ENCODE results near the gene SMYD3. TPM values are rescaled to one million over a fixed set of nuclear protein-coding genes. Genes with fewer than 3 reads are reported as not detected.

SMYD3 gene
- total RNA-seq, 1 donor from 2014 or later = 24.2 TPM

- H3K36me3 Mint-ChIP-seq (ENCODE audit: low read depth) = no peaks in the 10 kb centered on the region
- H3K27me3 Mint-ChIP-seq (ENCODE audit: low read depth) = no peaks in the 10 kb centered on the region
- H3K9me3 Mint-ChIP-seq = peaks cover 4% of the 10 kb centered on the region
- TF ChIP-seq CTCF (conservative IDR thresholded peaks at IDR 0.05) = no peak
- no peak overlapping the region for H3K4me3 Mint-ChIP-seq
- H3K4me1 Mint-ChIP-seq = no peaks in the 10 kb centered on the region
- no peak for DNase-seq (ENCODE audit: low read depth, low spot score)
- H3K27ac Mint-ChIP-seq (ENCODE audit: unreplicated experiment) = no peak overlapping the region
These were observed 448.6 kb downstream of the SMYD3 start for GRCh38 chr1:246058466-246058865.

GRCh38 chr1:246052603-246053002 lies 454.5 kb downstream of the SMYD3 start:
- DNase-seq (ENCODE audit: low read depth, low spot score) = no peak
- Mint-ChIP-seq H3K4me1 (no peaks in the 10 kb centered on the region), H3K36me3 (ENCODE audit: low read depth) (peaks cover 3% of the 10 kb centered on the region), H3K27ac (ENCODE audit: unreplicated experiment) (no peak overlapping the region), H3K27me3 (ENCODE audit: low read depth) (no peaks in the 10 kb centered on the region), H3K4me3 (no peak overlapping the region), H3K9me3 (peaks cover 4% of the 10 kb centered on the region)
- no peak for TF ChIP-seq CTCF (conservative IDR thresholded peaks at IDR 0.05)

GRCh38 chr1:246051909-246052518 lies 455.1 kb downstream of the SMYD3 start:
- no peak for DNase-seq (ENCODE audit: low read depth, low spot score)
- Mint-ChIP-seq H3K36me3 (ENCODE audit: low read depth) (peaks cover 3% of the 10 kb centered on the region), H3K4me1 (no peaks in the 10 kb centered on the region), H3K4me3 (no peak overlapping the region), H3K9me3 (peaks cover 4% of the 10 kb centered on the region), H3K27ac (ENCODE audit: unreplicated experiment) (no peak overlapping the region), H3K27me3 (ENCODE audit: low read depth) (no peaks in the 10 kb centered on the region)
- TF ChIP-seq CTCF (conservative IDR thresholded peaks at IDR 0.05) = no peak

GRCh38 chr1:246048693-246049092 lies 458.4 kb downstream of the SMYD3 start:
- no peak for DNase-seq (ENCODE audit: low read depth, low spot score)
- Mint-ChIP-seq H3K4me3 (no peak overlapping the region), H3K27ac (ENCODE audit: unreplicated experiment) (no peak overlapping the region), H3K27me3 (ENCODE audit: low read depth) (no peaks in the 10 kb centered on the region), H3K4me1 (no peaks in the 10 kb centered on the region), H3K9me3 (no peaks in the 10 kb centered on the region), H3K36me3 (ENCODE audit: low read depth) (peaks cover 8% of the 10 kb centered on the region)
- TF ChIP-seq CTCF (conservative IDR thresholded peaks at IDR 0.05) = no peak

- no peak for TF ChIP-seq CTCF (conservative IDR thresholded peaks at IDR 0.05)
- DNase-seq (ENCODE audit: low read depth, low spot score) = no peak
- Mint-ChIP-seq H3K27ac (ENCODE audit: unreplicated experiment) (no peak overlapping the region), H3K36me3 (ENCODE audit: low read depth) (peaks cover 5% of the 10 kb centered on the region), H3K4me3 (no peak overlapping the region), H3K4me1 (no peaks in the 10 kb centered on the region), H3K27me3 (ENCODE audit: low read depth) (no peaks in the 10 kb centered on the region), H3K9me3 (peaks cover 2% of the 10 kb centered on the region)
These were observed 463.5 kb downstream of the SMYD3 start for GRCh38 chr1:246043556-246043955.
